AG20443 (cell line): ENCODE measurements around the gene C1RL.
A peak's percentile ranks its signal among the peaks of the same experiment; 100 is the strongest.

Experiments used
- DNase-seq: peaks from one replicate; pipeline ENCODE4 v3.0.0; 2012; ENCODE audit warnings: low spot score, mixed read lengths

The C1RL gene, protein sequence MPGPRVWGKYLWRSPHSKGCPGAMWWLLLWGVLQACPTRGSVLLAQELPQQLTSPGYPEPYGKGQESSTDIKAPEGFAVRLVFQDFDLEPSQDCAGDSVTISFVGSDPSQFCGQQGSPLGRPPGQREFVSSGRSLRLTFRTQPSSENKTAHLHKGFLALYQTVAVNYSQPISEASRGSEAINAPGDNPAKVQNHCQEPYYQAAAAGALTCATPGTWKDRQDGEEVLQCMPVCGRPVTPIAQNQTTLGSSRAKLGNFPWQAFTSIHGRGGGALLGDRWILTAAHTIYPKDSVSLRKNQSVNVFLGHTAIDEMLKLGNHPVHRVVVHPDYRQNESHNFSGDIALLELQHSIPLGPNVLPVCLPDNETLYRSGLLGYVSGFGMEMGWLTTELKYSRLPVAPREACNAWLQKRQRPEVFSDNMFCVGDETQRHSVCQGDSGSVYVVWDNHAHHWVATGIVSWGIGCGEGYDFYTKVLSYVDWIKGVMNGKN

DNA sequence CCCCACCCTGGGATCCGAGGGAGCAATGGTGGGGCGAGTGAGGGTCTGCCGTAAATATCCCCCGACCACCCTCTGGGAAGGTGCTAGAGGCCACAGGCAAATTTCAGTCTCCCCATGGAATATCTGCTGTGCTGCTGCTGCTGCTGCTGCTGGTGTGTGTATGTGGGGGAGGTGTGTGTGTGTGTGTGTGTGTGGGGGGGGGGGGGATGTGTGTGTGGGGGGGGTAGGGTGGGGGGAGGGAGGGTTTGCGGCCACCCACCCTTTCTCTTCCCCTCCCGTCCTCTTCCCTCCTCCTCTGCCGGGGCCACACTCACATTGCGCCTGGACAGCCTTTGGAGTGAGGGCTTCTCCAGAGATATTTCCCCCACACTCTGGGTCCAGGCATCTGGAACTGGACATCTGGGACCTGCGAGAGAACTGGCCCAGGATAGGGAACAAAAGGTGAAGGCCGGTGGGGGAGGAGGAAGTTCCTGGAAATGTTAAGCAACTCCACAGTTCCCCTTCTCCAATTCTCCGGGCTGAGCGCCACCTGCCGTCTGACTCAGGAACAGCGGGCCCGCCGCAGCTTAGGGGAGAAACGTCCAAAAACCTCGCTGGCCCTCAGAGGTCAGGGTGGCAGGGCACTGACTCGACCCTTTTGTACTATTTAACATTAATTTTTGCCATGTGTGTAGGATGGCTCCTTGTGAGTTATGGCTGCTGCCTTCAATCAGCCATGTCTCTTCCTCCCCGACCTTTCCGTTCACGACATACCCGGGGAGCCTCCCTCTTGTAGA, at the start of gene C1RL:
C1RL (minus strand) TSS at position 419 of the 776 bp plus-strand sequence; CDS start at position 385, 34 bp downstream.
- DNase-seq = peak; percentile 86

DNA sequence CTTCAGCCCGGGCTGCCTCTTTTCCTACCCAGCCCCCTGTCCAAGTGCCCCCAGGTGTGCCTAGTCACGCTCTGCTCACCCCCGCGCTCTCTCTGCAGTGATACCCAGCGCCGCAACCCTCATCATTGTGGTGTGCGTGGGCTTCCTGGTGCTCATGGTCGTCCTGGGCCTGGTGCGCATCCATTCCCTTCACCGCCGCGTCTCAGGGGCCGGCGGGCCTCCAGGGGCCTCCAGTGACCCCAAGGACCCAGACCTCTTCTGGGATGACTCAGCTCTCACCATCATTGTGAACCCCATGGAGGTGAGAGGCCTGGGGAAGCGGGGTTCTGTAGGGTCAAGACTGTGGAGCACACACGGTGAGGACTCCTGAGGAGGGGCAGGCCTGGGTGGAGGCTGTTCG, 48.4 kb upstream of the C1RL start:
- DNase-seq = no peak

DNA sequence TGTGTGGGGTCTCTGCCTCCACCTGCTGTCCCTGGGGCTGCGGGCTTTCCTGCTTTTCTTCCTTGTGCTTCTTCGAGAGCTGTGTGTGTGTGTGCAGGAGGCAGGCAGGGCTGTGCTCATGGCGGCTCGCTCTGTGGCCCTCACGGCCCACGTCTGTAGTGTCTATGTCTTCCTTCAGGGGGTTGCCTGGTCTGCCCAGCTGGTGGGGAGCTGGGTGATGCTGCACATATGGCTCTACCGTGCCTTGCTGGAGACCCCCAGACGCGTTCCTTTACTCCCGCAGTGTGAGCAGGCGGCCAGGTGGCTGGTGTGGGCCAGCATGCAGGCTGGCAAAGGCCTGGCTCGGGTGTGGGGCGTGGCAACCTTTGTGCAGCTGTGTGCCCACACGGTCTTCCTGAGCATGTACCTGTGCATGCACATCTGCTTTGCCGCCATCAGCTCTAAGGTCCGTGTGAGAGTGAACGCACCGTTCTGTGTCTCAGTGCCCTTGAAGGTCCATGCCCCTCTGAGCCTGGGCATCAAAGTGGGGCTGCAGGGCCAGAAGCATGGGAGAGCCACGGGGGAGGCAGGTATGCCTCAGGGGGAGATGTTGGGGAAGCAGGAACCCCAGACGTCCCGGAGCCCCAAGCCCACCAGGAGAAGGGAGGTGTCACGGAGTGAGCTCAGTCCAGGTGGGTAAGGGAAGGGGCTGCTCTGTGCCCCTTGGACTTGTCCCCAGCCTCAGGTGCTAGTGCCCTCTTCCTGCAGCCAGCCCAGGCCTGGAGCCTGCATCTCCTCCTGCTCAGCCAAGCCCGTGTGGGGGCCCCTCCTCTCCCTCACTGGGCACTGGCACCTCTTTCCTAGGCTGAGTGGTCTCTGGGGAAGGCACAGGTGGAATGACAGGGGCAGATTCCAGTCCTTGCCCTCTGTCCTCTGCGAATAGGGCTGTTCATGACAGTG, 47.5 kb upstream of the C1RL start:
- peak; percentile 8 for DNase-seq

DNA sequence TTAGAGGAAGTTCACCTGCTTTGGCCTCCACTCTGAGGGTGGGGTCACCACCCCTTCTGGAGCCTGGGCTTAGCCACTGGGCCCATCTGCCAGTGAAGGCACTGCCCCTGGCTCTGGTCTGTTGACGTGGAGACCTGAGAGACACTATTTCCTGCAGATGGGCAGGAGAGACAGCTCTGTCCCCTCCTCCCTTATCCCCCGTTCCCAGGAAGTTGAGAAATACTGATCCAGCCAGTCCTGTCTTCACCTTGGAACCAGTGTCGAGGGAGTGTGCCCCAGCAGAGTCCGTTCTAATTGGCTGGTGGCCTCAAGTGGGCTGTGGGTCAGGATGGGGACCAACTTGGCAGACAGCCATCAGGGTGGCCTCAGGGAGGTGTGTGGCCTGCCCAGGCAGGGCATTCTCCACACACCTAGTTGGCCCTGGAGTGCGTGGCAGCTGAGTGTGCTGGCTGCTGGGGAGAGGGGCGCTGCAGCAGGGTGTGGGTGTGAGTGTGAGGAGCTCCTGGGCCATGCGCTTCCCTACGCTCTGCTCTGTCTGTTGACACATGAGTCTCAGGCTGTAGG, 46.5 kb upstream of the C1RL start:
- peak; percentile 8 for DNase-seq

DNA sequence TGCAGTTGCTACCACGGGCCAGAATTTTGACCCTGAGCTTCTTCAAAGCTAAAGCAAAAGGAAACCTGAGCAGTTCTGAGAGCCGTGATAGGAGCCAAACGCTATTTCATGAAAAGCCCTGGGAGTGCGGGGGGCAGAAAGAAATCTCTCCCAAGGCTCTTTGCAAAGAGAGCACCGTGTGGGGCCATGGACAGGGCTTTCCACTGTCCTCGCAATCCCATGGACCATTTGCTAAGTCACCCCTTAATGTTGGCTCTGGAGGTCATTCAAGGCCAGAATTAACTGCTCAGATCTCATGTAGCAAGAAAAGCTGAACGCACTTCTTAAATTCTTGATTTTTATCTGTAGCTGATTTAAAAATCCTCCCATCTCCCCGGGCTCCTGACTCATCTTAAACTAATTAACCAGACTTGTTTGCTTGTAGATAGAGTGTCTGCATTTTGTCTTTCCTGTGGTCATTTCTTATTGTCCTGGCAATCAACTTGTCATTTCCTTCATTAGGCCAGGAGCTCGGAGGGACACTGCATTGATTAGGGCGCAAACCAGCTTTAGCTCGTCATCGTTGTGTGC, 46.0 kb upstream of the C1RL start:
- peak; percentile 8 for DNase-seq

DNA sequence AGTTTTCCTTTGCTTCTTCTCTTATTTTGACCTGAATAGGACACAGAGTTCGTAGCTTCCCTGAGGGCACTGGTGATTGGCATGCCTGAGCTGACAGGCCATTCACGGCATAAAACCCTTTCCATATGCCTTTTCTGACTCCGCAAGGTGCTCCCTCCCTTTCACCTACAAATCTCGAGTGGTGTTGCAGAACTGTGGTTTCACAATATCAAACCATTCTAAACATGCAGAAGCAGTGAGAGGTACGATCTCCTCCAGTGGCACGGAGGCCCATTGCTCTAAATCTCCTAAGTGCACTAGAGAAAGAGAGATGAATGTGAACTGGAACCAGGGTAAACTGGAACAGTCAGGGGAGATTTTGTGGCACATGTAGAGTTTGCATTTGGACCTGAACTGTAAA, 45.0 kb upstream of the C1RL start:
- DNase-seq = no peak

DNA sequence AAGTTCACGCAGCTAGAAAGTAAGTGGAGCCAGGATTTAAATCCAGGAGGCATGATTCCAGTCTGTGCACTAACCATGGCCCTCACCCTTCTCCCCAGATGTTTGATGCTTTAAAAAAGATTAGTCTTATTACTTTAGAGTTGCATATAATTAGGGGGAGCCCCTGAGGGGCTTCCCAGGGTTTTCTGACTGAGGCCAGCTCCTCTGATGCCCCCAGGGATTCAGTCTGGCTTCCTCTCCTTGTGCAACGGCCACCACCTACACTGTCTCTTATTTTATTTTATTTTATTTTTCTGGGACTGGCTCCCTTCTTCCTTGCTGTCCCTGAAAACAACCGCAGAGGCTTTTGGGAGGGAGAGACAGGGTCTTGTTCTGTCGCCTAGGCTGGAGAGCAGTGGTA, 43.8 kb upstream of the C1RL start:
- DNase-seq = no peak

DNA sequence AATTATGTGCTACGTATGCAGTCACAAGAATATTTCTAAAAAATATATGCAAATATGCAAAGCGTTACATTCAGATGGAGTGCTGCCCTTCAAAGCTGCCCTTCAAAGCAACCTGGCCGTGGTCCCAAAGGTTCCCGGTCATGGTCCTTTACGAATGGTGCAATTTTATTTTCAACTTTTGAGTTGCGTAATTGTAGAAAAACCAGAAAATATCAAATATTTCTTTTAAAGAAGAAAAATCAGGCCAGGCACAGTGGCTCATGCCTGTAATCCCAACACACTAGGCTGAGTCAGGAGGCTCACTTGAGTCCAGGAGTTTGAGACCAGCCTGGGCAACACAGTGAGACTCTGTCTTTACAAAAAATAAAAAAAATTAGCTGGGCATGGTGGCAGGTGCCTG, 42.5 kb upstream of the C1RL start:
- no peak for DNase-seq

DNA sequence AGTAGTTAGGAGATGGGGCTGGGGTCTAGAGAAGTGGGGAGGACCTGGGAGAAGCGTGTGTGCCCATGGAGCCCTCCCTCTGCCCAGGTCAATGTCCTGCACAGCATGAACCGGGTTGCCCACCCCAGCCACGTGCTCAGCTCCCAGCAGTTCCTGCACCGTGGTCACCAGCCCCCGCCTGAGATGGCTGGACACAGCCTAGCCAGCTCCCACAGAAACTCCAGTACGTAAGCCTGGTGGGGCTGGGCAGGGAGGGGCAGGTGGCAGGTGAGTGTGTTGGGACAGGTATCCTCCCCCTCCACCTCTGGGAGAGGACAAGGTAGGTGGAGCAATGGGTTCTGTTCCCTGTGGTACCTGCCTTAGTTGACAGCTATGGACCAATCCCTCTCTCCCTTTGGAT, 41.8 kb upstream of the C1RL start:
- DNase-seq = no peak

DNA sequence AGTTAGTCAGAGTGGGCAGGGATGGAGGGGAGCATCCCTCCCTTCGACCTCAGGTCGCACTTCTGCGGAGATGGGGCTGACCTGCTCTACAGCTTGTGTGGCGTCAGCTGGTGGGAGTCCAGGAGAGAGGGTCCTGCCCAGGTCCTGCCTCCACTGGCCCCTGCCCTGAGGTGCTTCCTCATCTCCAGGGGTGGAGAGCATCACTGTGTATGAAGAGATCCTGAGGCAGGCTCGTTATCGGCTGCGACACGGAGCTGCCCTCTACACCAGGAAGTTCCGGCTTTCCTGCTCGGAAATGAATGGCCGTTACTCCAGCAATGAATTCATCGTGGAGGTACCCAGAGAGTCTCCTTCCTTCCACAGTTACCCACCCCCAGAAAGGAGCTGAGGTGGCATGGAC, 41.3 kb upstream of the C1RL start:
- DNase-seq = no peak

DNA sequence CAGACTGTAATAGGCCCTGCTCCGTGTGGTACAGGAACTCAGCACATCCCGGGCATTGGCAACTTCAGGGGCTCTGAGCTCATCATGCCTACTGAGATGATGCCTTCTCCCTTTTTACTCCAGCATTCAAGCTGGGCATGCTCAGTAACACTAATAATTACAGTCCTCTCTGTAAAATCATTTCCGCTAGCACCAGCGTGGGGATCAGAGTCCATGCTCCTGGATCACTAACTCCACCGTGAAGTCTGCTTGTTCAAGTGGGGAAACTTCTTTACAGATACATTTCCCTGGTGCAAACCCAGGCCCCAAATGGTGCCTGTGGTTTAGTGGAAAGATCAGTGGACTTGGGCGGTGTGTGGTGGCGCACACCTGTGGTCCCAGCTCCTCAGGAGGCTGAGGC, 37.9 kb upstream of the C1RL start:
- DNase-seq = no peak

DNA sequence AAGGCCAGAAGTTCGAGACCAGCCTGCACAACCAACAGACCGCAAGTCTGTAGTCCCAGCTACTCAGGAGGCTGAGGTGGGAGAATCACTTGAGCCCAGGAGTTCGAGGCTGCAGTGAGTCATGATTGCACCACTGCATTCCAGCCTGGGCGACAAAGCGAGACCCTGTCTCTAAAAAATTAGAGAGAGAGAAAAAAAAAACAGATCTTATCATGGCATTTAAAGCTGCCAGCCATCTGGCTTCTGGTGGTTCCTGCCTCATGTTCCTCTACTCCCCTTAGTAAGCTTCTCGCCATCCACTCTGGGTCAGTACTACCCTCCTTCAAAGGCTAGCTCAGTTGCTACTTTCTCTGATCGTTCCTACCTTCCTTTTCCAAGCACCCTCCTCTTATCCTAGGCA, 37.2 kb upstream of the C1RL start:
- DNase-seq = no peak

DNA sequence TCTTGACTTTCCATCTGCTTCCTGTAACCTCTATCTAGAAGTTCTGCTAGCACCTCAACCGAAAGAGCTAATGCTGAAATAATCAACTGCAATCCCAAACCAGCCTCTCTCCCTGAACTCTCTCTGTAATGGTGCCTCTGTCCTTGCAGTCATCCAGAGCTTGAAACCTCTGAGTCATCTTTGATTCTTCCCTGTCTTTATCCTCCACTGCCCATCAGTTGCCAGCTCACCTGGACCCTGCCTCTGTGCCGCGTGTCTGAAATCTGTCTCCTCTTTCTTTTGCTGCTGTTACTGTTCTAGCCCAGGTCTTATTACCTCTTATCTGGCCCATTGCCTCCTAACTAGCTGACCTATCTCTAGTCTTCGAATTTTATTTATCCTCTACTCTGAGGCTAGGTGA, 36.7 kb upstream of the C1RL start:
- DNase-seq = no peak

DNA sequence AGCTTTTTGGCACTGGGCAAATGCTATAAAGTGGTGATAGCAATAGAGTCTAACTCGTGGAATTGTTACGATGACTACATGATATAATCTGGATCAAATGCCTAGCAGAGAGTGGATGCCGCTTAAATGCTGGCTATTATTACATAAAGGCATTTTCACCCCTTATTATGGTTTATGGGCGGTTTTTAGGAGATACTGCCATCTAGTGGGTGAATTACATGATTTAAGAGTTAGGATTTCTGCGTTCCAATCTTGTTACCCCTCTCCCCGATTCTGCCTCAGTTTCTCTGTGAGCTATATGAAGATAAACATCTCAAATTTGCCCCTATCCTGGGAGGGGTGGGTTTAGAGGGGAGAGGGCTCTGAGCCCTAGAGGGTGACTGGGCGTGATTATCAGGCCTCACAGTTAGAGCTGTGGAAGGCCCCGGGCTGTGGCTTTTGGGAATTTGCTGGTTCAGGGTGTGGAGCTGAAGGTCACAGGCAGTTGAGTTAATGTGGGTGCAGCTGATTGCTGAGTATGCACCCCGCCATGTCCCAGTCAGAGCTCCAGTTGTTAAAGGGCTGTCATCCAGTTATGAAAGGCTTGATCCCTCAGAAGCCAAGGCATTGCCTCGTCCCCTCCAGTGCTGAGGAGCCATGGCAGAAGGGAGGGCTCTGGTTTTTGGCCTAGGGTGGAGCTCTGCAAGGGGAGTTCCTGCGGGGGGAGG, 35.6 kb upstream of the C1RL start:
- DNase-seq = peak; percentile 62

DNA sequence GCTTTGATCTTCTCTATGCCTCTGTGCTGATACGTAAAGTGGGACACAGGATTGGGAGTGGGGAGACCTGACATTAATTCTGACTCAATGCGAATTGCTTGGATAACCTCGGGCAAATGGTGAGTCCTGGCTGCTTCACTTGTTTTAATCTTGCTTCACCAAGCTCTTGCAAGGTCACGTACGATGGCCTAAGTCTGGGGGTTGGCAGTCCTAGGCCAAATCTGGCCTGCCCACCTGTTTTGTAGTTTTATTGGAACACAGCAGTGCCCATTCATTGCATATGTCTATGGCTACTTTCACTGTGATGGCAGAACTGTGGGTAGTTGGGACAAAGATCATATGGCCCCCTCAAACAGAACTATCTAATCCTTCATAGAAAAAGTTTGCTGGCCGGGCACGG, 34.5 kb upstream of the C1RL start:
- no peak for DNase-seq

DNA sequence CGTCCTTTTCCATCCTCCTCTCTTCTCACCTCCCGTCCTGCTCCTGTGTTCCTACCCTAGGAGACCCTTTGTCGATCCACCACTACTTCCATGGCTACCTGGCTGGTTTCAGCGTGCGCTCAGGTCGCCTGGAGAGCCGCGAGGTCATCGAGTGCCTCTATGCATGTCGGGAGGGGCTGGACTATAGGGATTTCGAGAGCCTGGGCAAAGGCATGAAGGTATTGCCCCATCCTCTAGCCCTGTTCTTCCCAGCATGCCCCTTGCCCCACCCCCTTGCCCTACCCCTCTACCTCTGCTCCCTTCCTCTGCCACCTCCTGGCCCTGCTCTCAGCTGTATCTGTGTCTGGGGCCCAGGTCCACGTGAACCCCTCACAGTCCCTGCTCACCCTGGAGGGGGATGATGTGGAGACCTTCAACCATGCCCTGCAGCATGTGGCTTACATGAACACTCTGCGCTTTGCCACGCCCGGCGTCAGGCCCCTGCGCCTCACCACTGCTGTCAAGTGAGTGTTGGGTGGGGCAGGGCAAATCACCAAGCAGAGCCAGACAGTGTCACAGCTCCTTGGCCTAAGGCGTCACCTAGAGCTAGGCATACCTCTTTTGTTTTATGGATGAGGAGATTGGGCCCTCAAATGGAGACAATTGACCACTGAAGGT, 33.9 kb upstream of the C1RL start:
- DNase-seq = no peak

DNA sequence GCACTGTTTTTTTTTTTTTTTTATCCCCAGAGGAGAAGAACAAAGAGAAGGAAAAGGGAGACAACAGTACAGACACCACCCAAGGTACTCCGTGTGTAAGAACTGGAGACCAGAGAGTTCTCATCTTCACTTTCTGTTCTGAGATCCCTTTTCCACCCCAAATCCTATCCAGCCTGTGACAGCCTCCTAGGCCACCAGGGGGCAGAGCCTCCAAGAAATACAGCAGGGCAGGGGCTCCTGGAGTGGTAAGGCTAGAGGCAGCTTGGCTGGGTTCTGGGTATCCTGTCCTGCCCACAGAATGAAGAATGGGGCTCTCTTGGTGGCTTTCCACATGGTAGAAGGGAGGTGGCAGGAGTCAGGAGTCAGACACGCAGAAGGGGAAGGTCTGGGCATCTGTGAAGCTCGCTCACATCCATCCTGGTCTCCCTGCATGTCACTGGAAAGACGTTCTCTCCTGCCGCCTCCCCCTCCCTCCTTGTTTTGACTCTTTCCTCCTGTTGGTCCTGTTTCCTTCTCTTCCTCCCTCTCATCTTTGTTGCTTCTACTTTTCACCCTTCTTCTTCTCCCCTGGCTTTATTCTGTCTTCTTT, 33.1 kb upstream of the C1RL start:
- DNase-seq = peak; percentile 76

DNA sequence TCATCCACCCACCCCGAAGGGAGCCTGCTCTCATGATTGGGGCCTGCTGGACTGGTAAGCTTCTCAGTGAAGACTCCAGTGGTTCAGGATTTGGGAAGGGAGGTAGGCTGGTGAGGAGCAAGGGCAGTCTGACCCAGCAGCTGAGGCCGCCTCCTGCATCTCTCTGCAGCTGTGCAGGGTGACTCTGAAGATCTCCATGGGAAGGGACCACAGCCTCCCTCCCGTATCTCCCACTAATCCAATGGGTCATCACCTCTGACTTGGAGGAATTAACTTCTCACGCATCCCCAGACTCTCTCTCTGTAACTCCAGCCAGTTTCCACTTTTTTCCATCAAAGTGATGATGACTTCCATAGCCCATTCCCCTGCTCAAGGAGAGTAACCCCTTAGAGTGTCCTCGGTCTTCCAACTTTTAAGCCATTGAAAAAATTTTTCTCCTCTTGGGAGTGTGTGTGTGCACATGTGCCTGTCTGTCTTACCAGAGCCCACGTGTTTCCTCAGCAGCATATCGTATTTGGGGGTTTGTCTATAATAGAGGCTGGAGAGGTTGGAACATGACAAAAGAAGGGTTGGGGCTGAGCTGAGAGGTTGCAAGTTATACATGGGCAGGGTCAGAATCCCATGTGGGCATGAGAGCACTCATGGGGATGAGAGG, 32.5 kb upstream of the C1RL start:
- DNase-seq = no peak

DNA sequence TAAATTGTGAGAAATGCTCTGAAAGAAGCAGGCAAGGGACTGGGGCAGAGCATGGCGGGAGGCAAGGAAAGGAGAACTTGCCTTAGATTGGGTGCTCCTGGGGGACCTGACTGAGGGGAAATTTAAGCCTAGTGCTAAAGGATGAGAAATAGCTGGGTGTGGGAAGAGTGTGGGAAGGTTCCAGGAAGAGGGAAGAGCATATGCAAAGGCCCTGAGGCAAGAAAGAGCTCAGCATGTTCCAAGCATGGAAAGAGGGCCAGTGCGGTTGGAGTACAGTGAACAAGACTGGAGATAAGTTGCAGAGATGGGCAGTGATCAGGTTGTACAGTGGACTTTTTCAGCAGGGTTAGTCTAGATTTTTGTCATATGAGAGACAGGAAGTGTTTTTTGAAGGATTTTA, 30.2 kb upstream of the C1RL start:
- no peak for DNase-seq
